HCT116 (cell line): ENCODE measurements around the gene SRPK2. TPM values are rescaled to one million over a fixed set of nuclear protein-coding genes. Genes with fewer than 3 reads are reported as not detected.

Source experiments
- ATAC-seq: fragments of 200-7000 bp; cut with Tn5 transposase; 2 replicates; pipeline ENCODE4 v1.9.1; 2020; ENCODE audit warnings: mild to moderate bottlenecking, moderate library complexity
- BruUV-seq: library from RNA; stranded (reverse); fragments of 400-500 nt; replicated peaks from 2 replicates; lab custom pipeline; 2021; lab: Mats Ljungman, UMichigan
- CTCF ChIA-PET: fragments of 300-600 bp; sonication (Branson Sonifier 250); formaldehyde crosslinking; loops from one replicate; lab custom pipeline; 2021; ENCODE audit warnings: antibody characterized with exemption; lab: Charles Lee
- POLR2A ChIA-PET: fragments of 300-600, 350-600 bp; sonication (Branson Sonifier 250); formaldehyde crosslinking; loops from one replicate; lab custom pipeline; 2021; ENCODE audit warnings: antibody characterized with exemption; lab: Charles Lee
- RAD21 ChIA-PET, 2 experiments: fragments of 300-600 bp; sonication (Branson Sonifier 250); formaldehyde crosslinking; loops; one replicate each; lab custom pipeline; 2023; ENCODE audit warnings: low total read pairs in 2 of 2; ENCODE audit not compliant: uncharacterized antibody in 2 of 2, unreplicated experiment in 2 of 2, low non-redundant PET in 1 of 2; lab: Charles Lee
- DNase-seq: peaks from one replicate; pipeline ENCODE4 v3.0.0-alpha.2; 2010; ENCODE audit warnings: low read depth, low spot score
- H2AFZ ChIP-seq: fragments of 200-600 bp; shearing (Covaris generic), sonication (generic); 2 replicates; pipeline ENCODE4 v1.6.1; 2017; ENCODE audit warnings: low read depth, mixed run types, mixed read lengths, antibody characterized with exemption, low read length; ENCODE audit not compliant: poor library complexity, severe bottlenecking
- H3K27ac ChIP-seq: 2 replicates; pipeline ENCODE4 v1.5.1; 2012; ENCODE audit warnings: low read depth, low read length
- H3K27me3 ChIP-seq: fragments of 200-600 bp; sonication (generic); 2 replicates; pipeline ENCODE4 v1.6.1; 2016; ENCODE audit warnings: mixed run types, low read length, mixed read lengths; ENCODE audit not compliant: insufficient read depth
- H3K36me3 ChIP-seq, 2 experiments: fragments of 200-500 bp in 1 of 2; fragments of 200-600 bp in 1 of 2; sonication (Bioruptor generic) in 1 of 2; sonication (generic) in 1 of 2; 2 replicates each; pipeline versions ENCODE4 v1.5.1 to v1.6.1; 2014 to 2016; ENCODE audit warnings: low read length in 2 of 2, inconsistent platforms in 1 of 2, mixed read lengths in 1 of 2, mixed run types in 1 of 2; ENCODE audit not compliant: insufficient read depth in 2 of 2, control insufficient read depth in 1 of 2
- H3K4me1 ChIP-seq, 2 experiments: fragments of 200-600 bp in 1 of 2; sonication (generic) in 1 of 2; 2 replicates each; pipeline versions ENCODE4 v1.5.1 to v1.6.1; 2012 to 2017; ENCODE audit warnings: low read length in 2 of 2, inconsistent platforms in 1 of 2, mild to moderate bottlenecking in 1 of 2, mixed read lengths in 1 of 2, mixed run types in 1 of 2, moderate library complexity in 1 of 2; ENCODE audit not compliant: insufficient read depth in 2 of 2, control insufficient read depth in 1 of 2
- H3K4me2 ChIP-seq: fragments of 200-600 bp; sonication (generic); 2 replicates; pipeline ENCODE4 v1.6.1; 2017; ENCODE audit warnings: mixed run types, low read length, mixed read lengths
- H3K4me3 ChIP-seq, 2 experiments: fragments of 200-600 bp in 1 of 2; sonication (generic) in 1 of 2; replicated peaks in 1 of 2; 2 replicates each; pipeline ENCODE4 v1.5.1; 2011 to 2016; ENCODE audit warnings: low read length in 2 of 2, control low read depth in 1 of 2, low read depth in 1 of 2, mild to moderate bottlenecking in 1 of 2, mixed read lengths in 1 of 2, mixed run types in 1 of 2
- H3K79me2 ChIP-seq: fragments of 200-600 bp; sonication (generic); 2 replicates; pipeline ENCODE4 v1.6.1; 2017; ENCODE audit warnings: mild to moderate bottlenecking, mixed run types, low read length, moderate library complexity, mixed read lengths; ENCODE audit not compliant: insufficient read depth
- H3K9ac ChIP-seq: fragments of 200-600 bp; sonication (generic); 2 replicates; pipeline ENCODE4 v1.6.1; 2016; ENCODE audit warnings: low read length, mixed read lengths
- H3K9me2 ChIP-seq: fragments of 200-600 bp; sonication (generic), shearing (Covaris generic); 2 replicates; pipeline ENCODE4 v1.6.1; 2017; ENCODE audit warnings: mixed run types, mild to moderate bottlenecking, moderate library complexity; ENCODE audit not compliant: insufficient read depth
- H3K9me3 ChIP-seq, 2 experiments: fragments of 200-500 bp in 1 of 2; fragments of 200-600 bp in 1 of 2; sonication (Bioruptor generic) in 1 of 2; sonication (generic) in 1 of 2; 2 replicates each; pipeline ENCODE4 v1.6.1; 2014 to 2017; ENCODE audit warnings: low read length in 2 of 2, mixed read lengths in 2 of 2, inconsistent platforms in 1 of 2, low read depth in 1 of 2, mild to moderate bottlenecking in 1 of 2, mixed run types in 1 of 2, moderate library complexity in 1 of 2; ENCODE audit not compliant: control insufficient read depth in 1 of 2, insufficient read depth in 1 of 2
- H4K20me1 ChIP-seq: fragments of 200-600 bp; sonication (generic), shearing (Covaris generic); 2 replicates; pipeline ENCODE4 v1.6.1; 2017; ENCODE audit warnings: mixed run types, mild to moderate bottlenecking, moderate library complexity; ENCODE audit not compliant: insufficient read depth
- ATF3 ChIP-seq: IDR thresholded peaks from 2 replicates; pipeline ENCODE4 v1.6.1; 2012
- CBX3 ChIP-seq: IDR thresholded peaks from 2 replicates; pipeline ENCODE4 v1.6.1; 2012; ENCODE audit warnings: low read depth
- ELF1 ChIP-seq: IDR thresholded peaks from 2 replicates; pipeline ENCODE4 v1.6.1; 2012; ENCODE audit warnings: low read depth, borderline replicate concordance
- EZH2 ChIP-seq: fragments of 200-600 bp; sonication (generic); IDR thresholded peaks from 2 replicates; pipeline ENCODE4 v1.6.1; 2017; ENCODE audit warnings: antibody characterized with exemption, mixed run types
- FOSL1 ChIP-seq: IDR thresholded peaks from 2 replicates; pipeline ENCODE4 v1.6.1; 2012; ENCODE audit warnings: low read depth
- MAX ChIP-seq: IDR thresholded peaks from 2 replicates; pipeline ENCODE4 v1.6.1; 2012
- POLR2A ChIP-seq: IDR thresholded peaks from 2 replicates; pipeline ENCODE4 v1.7.0; 2011; ENCODE audit warnings: borderline replicate concordance; ENCODE audit not compliant: insufficient read depth, insufficient read length; ENCODE audit errors: extremely low read depth
- POLR2AphosphoS5 ChIP-seq: IDR thresholded peaks from 2 replicates; pipeline ENCODE4 v1.6.1; 2011; ENCODE audit warnings: mild to moderate bottlenecking, low read depth, low read length, moderate library complexity
- SIN3A ChIP-seq: IDR thresholded peaks from 2 replicates; pipeline ENCODE4 v1.6.1; 2012; ENCODE audit warnings: low read depth
- SP1 ChIP-seq: IDR thresholded peaks from 2 replicates; pipeline ENCODE4 v1.6.1; 2012; ENCODE audit warnings: low read depth
- SRF ChIP-seq: IDR thresholded peaks from 2 replicates; pipeline ENCODE4 v1.6.1; 2012; ENCODE audit warnings: low read depth
- TCF7L2 ChIP-seq: IDR thresholded peaks from 2 replicates; pipeline ENCODE4 v1.7.0; 2011; ENCODE audit warnings: borderline replicate concordance, inconsistent platforms; ENCODE audit not compliant: insufficient read depth, insufficient read length; ENCODE audit errors: extremely low read depth
- ZBTB33 ChIP-seq: IDR thresholded peaks from 2 replicates; pipeline ENCODE4 v1.6.1; 2011; ENCODE audit warnings: mild to moderate bottlenecking, low read length, moderate library complexity; ENCODE audit not compliant: insufficient replicate concordance; ENCODE audit errors: extremely low read depth
- ZNF274 ChIP-seq: fragments of 200-500 bp; sonication (Bioruptor generic); IDR thresholded peaks from 2 replicates; pipeline ENCODE4 v1.6.1; 2014; ENCODE audit warnings: mild to moderate bottlenecking, low read depth, low read length, inconsistent platforms
- intact Hi-C: fragments of 100-400 bp; cut with micrococcal nuclease; formaldehyde crosslinking; loops from 2 replicates; pipeline ENCODE4 v1.10.0; 2022
- total RNA-seq: library from RNA; stranded (reverse); gene quantifications from one replicate; pipeline ENCODE4 v1.2.1, GENCODE V29; 2021; ENCODE audit not compliant: unreplicated experiment

Gene SRPK2
- total RNA-seq, 1 experiment from 2014 or later, result 37.4 TPM

GRCh38 chr7:105101864-105102263 is 286.9 kb downstream of the SRPK2 start:
- no peak overlapping the region for H2AFZ ChIP-seq
- intact Hi-C loops, result no loop called here
- no peak for ATAC-seq

More at GRCh38 chr7:105101864-105102263, 286.9 kb downstream of the SRPK2 start:
- H4K20me1 ChIP-seq, result 0 out of 2 replicates have a peak, but pooled peaks cover 4% of the 10 kb centered on the region
- H3K4me2 ChIP-seq, result no peak overlapping the region
- no peak for DNase-seq
- ChIA-PET CTCF (no interaction called here), RAD21 (no interaction called here), POLR2A (no interaction called here)
- peaks cover 15 to 32% of the 10 kb centered on the region in 2 experiments for H3K36me3 ChIP-seq
- TF ChIP-seq SP1 (no peak), EZH2 (no peak), TCF7L2 (no peak), ZBTB33 (no peak), MAX (no peak), SIN3A (no peak), ZNF274 (no peak), ELF1 (no peak), ATF3 (no peak), CBX3 (no peak), POLR2AphosphoS5 (no peak), POLR2A (no peak), SRF (no peak), FOSL1 (no peak)
- no peaks in the 10 kb centered on the region for H3K9me2 ChIP-seq
- H3K79me2 ChIP-seq, result no peaks in the 10 kb centered on the region
- BruUV-seq, result no TSS peak
- no peak overlapping the region for H3K4me3 ChIP-seq
- no peak overlapping the region for H3K27ac ChIP-seq
- H3K27me3 ChIP-seq, result no peaks in the 10 kb centered on the region
- H3K9me3 ChIP-seq, result no peaks in the 10 kb centered on the region
- no peaks in the 10 kb centered on the region for H3K4me1 ChIP-seq
- no peak overlapping the region for H3K9ac ChIP-seq
